B cell (primary cell): ENCODE results near the gene APOL5. TPM values are rescaled to one million over a fixed set of nuclear protein-coding genes. Genes with fewer than 3 reads are reported as not detected.

Experiments
- ATAC-seq: fragments of 200-7000 bp; cut with Tn5 transposase; one replicate; pipeline ENCODE4 v1.10.0; 2021; ENCODE audit warnings: low read depth, mild to moderate bottlenecking, moderate number of reproducible peaks, moderate library complexity
- CTCF ChIA-PET: fragments of 350-600 bp; sonication (Branson Sonifier 250); formaldehyde crosslinking; loops from one replicate; lab custom pipeline; 2021; ENCODE audit warnings: antibody characterized with exemption, inconsistent platforms; lab: Charles Lee
- POLR2A ChIA-PET: fragments of 350-600 bp; sonication (Branson Sonifier 250); formaldehyde crosslinking; loops from one replicate; lab custom pipeline; 2021; ENCODE audit warnings: antibody characterized with exemption; lab: Charles Lee
- DNase-seq: peaks from one replicate; pipeline ENCODE4 v3.0.0; 2013
- H2AFZ ChIP-seq: 2 replicates; pipeline ENCODE4 v1.6.1; 2012; ENCODE audit warnings: mild to moderate bottlenecking, low read depth, low read length; ENCODE audit not compliant: insufficient read depth, poor library complexity, severe bottlenecking
- H3K27ac ChIP-seq, 2 donors: 1 replicate in 1 of 2; 2 replicates in 1 of 2; pipeline ENCODE4 v1.5.1; 2012 to 2013; ENCODE audit warnings: low read length in 2 of 2, mild to moderate bottlenecking in 2 of 2, moderate library complexity in 1 of 2
- H3K27me3 ChIP-seq, 4 experiments: fragments of 200-600 bp in 1 of 4; sonication (generic) in 1 of 4; replicated peaks in 1 of 4; 1 replicate in 2 of 4; 2 replicates in 2 of 4; pipeline versions ENCODE4 v1.6.1 to v1.7.0; 2013 to 2016; ENCODE audit warnings: low read length in 3 of 4, mild to moderate bottlenecking in 2 of 4, mixed read lengths in 1 of 4, moderate library complexity in 1 of 4; ENCODE audit not compliant: insufficient read depth in 4 of 4, control insufficient read depth in 3 of 4; ENCODE audit errors: control extremely low read depth in 1 of 4
- H3K36me3 ChIP-seq, 2 experiments: replicated peaks in 1 of 2; 1 replicate in 1 of 2; 2 replicates in 1 of 2; pipeline versions ENCODE4 v1.6.1 to v1.7.1; 2013; ENCODE audit warnings: low read length in 1 of 2; ENCODE audit not compliant: insufficient read depth in 2 of 2, control insufficient read depth in 1 of 2; ENCODE audit errors: control extremely low read depth in 1 of 2, extremely low read depth in 1 of 2
- H3K4me1 ChIP-seq, 2 donors: fragments of 200-600 bp in 1 of 2; sonication (generic) in 1 of 2; 1 replicate in 1 of 2; 2 replicates in 1 of 2; pipeline versions ENCODE4 v1.5.1 to v1.6.1; 2013 to 2017; ENCODE audit warnings: low read length in 2 of 2; ENCODE audit not compliant: control insufficient read depth in 2 of 2, insufficient read depth in 2 of 2
- H3K4me2 ChIP-seq: replicated peaks from 2 replicates; pipeline ENCODE3; 2012; ENCODE audit warnings: mild to moderate bottlenecking, low read depth, low read length; ENCODE audit not compliant: poor library complexity, severe bottlenecking
- H3K4me3 ChIP-seq, 5 experiments: fragments of 200-600 bp in 1 of 5; sonication (generic) in 1 of 5; 1 replicate in 3 of 5; 2 replicates in 2 of 5; pipeline versions ENCODE4 v1.5.1 to v1.7.0; 2011 to 2016; ENCODE audit warnings: low read length in 4 of 5, mild to moderate bottlenecking in 4 of 5, low read depth in 2 of 5, control low read depth in 1 of 5, moderate library complexity in 1 of 5; ENCODE audit not compliant: insufficient read depth in 1 of 5; ENCODE audit errors: control extremely low read depth in 1 of 5, extremely low read depth in 1 of 5
- H3K79me2 ChIP-seq: fragments of 200-600 bp; sonication (generic); one replicate; pipeline ENCODE4 v1.6.0; 2016; ENCODE audit warnings: low read length; ENCODE audit not compliant: control insufficient read depth, insufficient read depth
- H3K9ac ChIP-seq: fragments of 200-600 bp; sonication (generic); 2 replicates; pipeline ENCODE4 v1.6.1; 2017; ENCODE audit warnings: mild to moderate bottlenecking, low read length, moderate library complexity
- H3K9me3 ChIP-seq, 3 donors: one replicate each; pipeline versions ENCODE4 v1.6.1 to v1.7.1; 2013; ENCODE audit warnings: low read length in 2 of 3; ENCODE audit not compliant: control insufficient read depth in 2 of 3, insufficient read depth in 1 of 3; ENCODE audit errors: control extremely low read depth in 1 of 3
- H4K20me1 ChIP-seq: 2 replicates; pipeline ENCODE4 v1.6.0; 2012; ENCODE audit warnings: mild to moderate bottlenecking, low read length; ENCODE audit not compliant: insufficient read depth, control insufficient read depth, poor library complexity, severe bottlenecking
- H3K27ac Mint-ChIP-seq: one replicate; pipeline ENCODE4 v1.8.0; 2021; ENCODE audit warnings: mixed read lengths
- H3K27me3 Mint-ChIP-seq: one replicate; pipeline ENCODE4 v1.8.0; 2021; ENCODE audit warnings: mixed read lengths
- H3K4me1 Mint-ChIP-seq: one replicate; pipeline ENCODE4 v1.8.0; 2021; ENCODE audit warnings: mixed read lengths
- H3K4me3 Mint-ChIP-seq: one replicate; pipeline ENCODE4 v1.8.0; 2021; ENCODE audit warnings: mixed read lengths
- H3K9me3 Mint-ChIP-seq: one replicate; pipeline ENCODE4 v1.8.0; 2022; ENCODE audit warnings: mixed read lengths; ENCODE audit not compliant: insufficient read depth
- CTCF ChIP-seq: fragments of 200-600 bp; IDR thresholded peaks from one replicate; pipeline ENCODE4 v1.8.0; 2022; ENCODE audit warnings: antibody characterized with exemption, mild to moderate bottlenecking
- EZH2 ChIP-seq: IDR thresholded peaks from 2 replicates; pipeline ENCODE4 v1.6.1; 2012; ENCODE audit warnings: borderline replicate concordance, low read depth, mild to moderate bottlenecking, moderate library complexity, low read length; ENCODE audit not compliant: insufficient read depth, poor library complexity, severe bottlenecking
- WGBS: methylation state at CpG from one replicate; pipeline ENCODE4 v1.1.5; 2013; ENCODE audit warnings: missing lambda C conversion rate; ENCODE audit not compliant: insufficient coverage; 5-methylcytosine and 5-hydroxymethylcytosine counted together
- intact Hi-C: fragments of 100-400 bp; cut with micrococcal nuclease; formaldehyde crosslinking; loops from one replicate; pipeline ENCODE4 v1.10.0; 2022
- polyA plus RNA-seq: library from polyadenylated mRNA; depleted of rRNA; stranded (reverse); fragments of >200 nt; gene quantifications from 2 replicates; pipeline ENCODE4 v1.2.3, GENCODE V29; 2012
- total RNA-seq, 2 donors: library from RNA; stranded (reverse); fragments of 120-200 nt in 1 of 2; gene quantifications; 1 replicate in 1 of 2; 2 replicates in 1 of 2; pipeline versions ENCODE4 v1.2.3 to v1.2.4, GENCODE V29; 2013 to 2022

The APOL5 gene
- total and polyA plus RNA-seq, 2 donors (not counting 1 experiment from before 2014, with no cell fraction given) = not detected

GRCh38 chr22:35685731-35686130 is 31.9 kb upstream of the APOL5 start:
- H3K27ac ChIP-seq = no peak overlapping the region

More at GRCh38 chr22:35685731-35686130, 31.9 kb upstream of the APOL5 start:
- Histone ChIP-seq H4K20me1 (no peaks in the 10 kb centered on the region), H3K27me3 (peaks cover 0 to 4% (median 0%) of the 10 kb centered on the region in 4 experiments), H3K9ac (no peak overlapping the region), H3K4me1 (peaks cover 14 to 15% of the 10 kb centered on the region in 2 donors), H3K4me3 (no peak overlapping the region), H3K9me3 (peaks cover 0 to 14% (median 9%) of the 10 kb centered on the region in 3 donors), H3K36me3 (no peaks in the 10 kb centered on the region), H2AFZ (peak overlapping the region; percentile 3), H3K79me2 (no peaks in the 10 kb centered on the region), H3K4me2 (peak overlapping the region; percentile 35)
- DNase-seq (no peak), ATAC-seq (no peak)
- CTCF ChIA-PET = no interaction called here
- H3K9me3 Mint-ChIP-seq = peaks cover 2% of the 10 kb centered on the region
- intact Hi-C loops = no loop called here
- peaks cover 15% of the 10 kb centered on the region for H3K27me3 Mint-ChIP-seq
- peak overlapping the region; percentile 32 for H3K27ac Mint-ChIP-seq
- H3K4me3 Mint-ChIP-seq = peak overlapping the region; percentile 39
- POLR2A ChIA-PET = interaction anchor here (1.1 kb wide), 1 partner anchor 8 kb away, joined by 3 read pairs; no protein-coding TSS in a partner anchor
- WGBS = 90% methylated on average over 2 of the region's 11 CpGs
- H3K4me1 Mint-ChIP-seq = peaks cover 15% of the 10 kb centered on the region
- TF ChIP-seq EZH2 (no peak), CTCF (no peak)
